ENCODE data around the gene SPECC1.
"Not testable (repeated sequence)": the region's sequence is repeated elsewhere in the genome, so short reads cannot be mapped to it uniquely, and the experiment has no call there.

SPECC1 gene

GRCh38 chr17:20282526-20283308, 273.6 kb downstream of the SPECC1 start:
- DNase-seq: no peak

GRCh38 chr17:20284022-20284421, 274.9 kb downstream of the SPECC1 start:
- no peak for DNase-seq

GRCh38 chr17:20284570-20285295, 275.6 kb downstream of the SPECC1 start:
- no peak for DNase-seq

GRCh38 chr17:20289984-20290383, 280.8 kb downstream of the SPECC1 start:
- DNase-seq: no peak

GRCh38 chr17:20291853-20292252, 282.7 kb downstream of the SPECC1 start:
- no peak for DNase-seq

GRCh38 chr17:20293501-20293900, 284.3 kb downstream of the SPECC1 start:
- DNase-seq: no peak

GRCh38 chr17:20294120-20294519, 285.0 kb downstream of the SPECC1 start:
- DNase-seq: no peak

- no peak for DNase-seq
Measured at GRCh38 chr17:20299013-20299412, 289.9 kb downstream of the SPECC1 start.

- no peak for DNase-seq
Measured at GRCh38 chr17:20300436-20300934, 291.3 kb downstream of the SPECC1 start.

- DNase-seq: no peak
Measured at GRCh38 chr17:20302246-20302917, 293.2 kb downstream of the SPECC1 start.

GRCh38 chr17:20304961-20305360, 295.8 kb downstream of the SPECC1 start:
- no peak for DNase-seq

- no peak for DNase-seq
Measured at GRCh38 chr17:20306924-20307323, 297.8 kb downstream of the SPECC1 start.

GRCh38 chr17:20307326-20307910, 298.3 kb downstream of the SPECC1 start:
- DNase-seq: no peak

- DNase-seq: no peak
Measured at GRCh38 chr17:20310481-20310880, 301.3 kb downstream of the SPECC1 start.

GRCh38 chr17:20313306-20313705, 304.1 kb downstream of the SPECC1 start:
- no peak for DNase-seq

GRCh38 chr17:20313891-20314290, 304.7 kb downstream of the SPECC1 start:
- no peak for DNase-seq

- no peak for DNase-seq
Measured at GRCh38 chr17:20314834-20315233, 305.7 kb downstream of the SPECC1 start.

GRCh38 chr17:20315311-20315710, 306.2 kb downstream of the SPECC1 start:
- DNase-seq: no peak

- no peak for DNase-seq
Measured at GRCh38 chr17:20315821-20316220, 306.7 kb downstream of the SPECC1 start.

GRCh38 chr17:20320535-20321229, 311.5 kb downstream of the SPECC1 start:
- DNase-seq: peak; percentile 79 to 85

GRCh38 chr17:20321357-20321756, 312.2 kb downstream of the SPECC1 start:
- not testable (repeated sequence) for DNase-seq

GRCh38 chr17:20327739-20328138, 318.6 kb downstream of the SPECC1 start:
- DNase-seq: not testable (repeated sequence)

Measured in CD4-positive, alpha-beta T cell treated with Interferon alpha-2 for 1 hour (primary cell).